Measurements from ENCODE around the gene ZNF606. TPM values are rescaled to one million over a fixed set of nuclear protein-coding genes. Genes with fewer than 3 reads are reported as not detected.
A peak's percentile ranks its signal among the peaks of the same experiment; 100 is the strongest.

ZNF606 gene
- total and polyA plus RNA-seq, 9 of the 15 experiments (the other 6 are each of a cell fraction or from before 2014, with no cell fraction given) = 0.03 to 0.98 (median 0.28) TPM

DNA sequence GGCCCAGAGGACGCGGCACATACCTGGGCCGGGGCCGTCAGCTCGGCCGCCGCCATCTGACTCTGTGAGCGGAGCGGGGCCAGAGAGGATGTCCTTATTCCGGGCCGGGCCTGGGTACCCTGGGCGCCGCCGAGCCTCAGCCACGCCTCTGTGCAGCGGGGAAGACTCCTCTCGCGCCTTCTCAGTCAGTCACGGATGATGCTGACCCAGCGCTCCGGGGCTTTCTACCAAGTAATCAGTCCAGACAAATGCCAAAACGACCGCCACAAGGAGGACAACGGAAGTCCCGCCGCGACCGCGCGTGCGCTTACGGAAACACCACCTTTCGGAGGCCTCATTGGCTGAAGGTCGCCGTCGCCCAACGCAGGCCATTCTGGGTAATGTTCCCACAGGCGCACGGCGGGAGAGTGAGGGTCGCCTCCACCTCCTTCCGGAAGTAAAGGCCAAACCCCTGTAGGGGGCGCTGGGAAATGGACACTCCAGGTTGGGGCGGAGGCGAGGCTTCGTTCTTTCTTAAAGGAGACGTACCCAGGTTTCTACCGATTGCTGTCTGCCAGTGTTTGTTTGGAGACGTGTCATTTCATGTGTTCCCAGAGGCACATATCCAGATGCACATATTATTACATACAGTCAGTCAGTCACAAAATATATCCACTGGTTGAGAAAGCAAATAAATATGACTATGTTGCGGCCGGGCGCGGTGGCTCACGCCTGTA, 55.0 kb downstream of the ZNF606 start, which contains the start of gene ZNF256:
ZNF256 (minus strand) TSS at position 288 of the 716 bp plus-strand sequence; CDS start at position 56, 232 bp downstream.
- DNase-seq (ENCODE audit: extremely low read depth in 1 of 4, low spot score in 3 of 4) = peak; percentile 18 to 29 (median 21)
- H2AFZ ChIP-seq (ENCODE audit: low read depth, low read length) = no peak within 1 kb of the TSS
- intact Hi-C loops (cut with micrococcal nuclease) (no loop called here), in situ Hi-C loops (cut with MboI) (no loop called here)
- no peaks in the 10 kb centered on the region for H3K36me3 ChIP-seq (ENCODE audit: control insufficient read depth, insufficient read depth, low read length)
- no peak within 1 kb of the TSS for H3K27ac ChIP-seq (ENCODE audit: extremely low read depth, low read depth, low read length)
- H3K9ac ChIP-seq (ENCODE audit: insufficient read depth in 1 of 2, low read depth in 2 of 2, low read length in 2 of 2) = no peak within 1 kb of the TSS
- CTCF ChIA-PET (ENCODE audit: low intra/inter-chr PET ratio) = no interaction called here
- no peaks in the 10 kb centered on the region for H3K79me2 ChIP-seq (ENCODE audit: control insufficient read depth, insufficient read depth, low read length)
- WGBS (ENCODE audit: insufficient coverage, low coverage, missing lambda C conversion rate) = 18% methylated on average over 52 of the region's 54 CpGs
- no TSS peak for BruUV-seq (replicated peaks)
- POLR2A ChIA-PET = no interaction called here
- no peaks in the 10 kb centered on the region for H4K20me1 ChIP-seq (replicated peaks; ENCODE audit: control insufficient read depth, insufficient read depth, low read length)
- no peaks in the 10 kb centered on the region for H3K27me3 ChIP-seq (ENCODE audit: control insufficient read depth in 2 of 2, insufficient read depth in 2 of 2, low read length in 2 of 2)
- no peaks in the 10 kb centered on the region for H3K4me1 ChIP-seq (replicated peaks in 1 of 2; ENCODE audit: control insufficient read depth in 2 of 2, insufficient read depth in 2 of 2, low read length in 2 of 2)
- TF ChIP-seq MAZ (CRISPR knock-in tag; conservative IDR thresholded peaks at IDR 0.05 in 1 of 2, IDR thresholded peaks at IDR 0.05 in 1 of 2) (peak in 1 of 2 experiments; percentile 21; a peak in 1 of 4 replicates), PHF21A (IDR thresholded peaks at IDR 0.05; ENCODE audit: borderline replicate concordance, low read depth) (no peak), NR2F6 (CRISPR knock-in tag; IDR thresholded peaks at IDR 0.05) (no peak), ETV1 (tag; conservative IDR thresholded peaks at IDR 0.05; ENCODE audit: low read depth) (peak; percentile 84), GABPA (tag; conservative IDR thresholded peaks at IDR 0.05; ENCODE audit: low read depth) (peak; percentile 54; the same call in 1 of the 2 replicates)
- TF ChIP-seq, protein P1, sequence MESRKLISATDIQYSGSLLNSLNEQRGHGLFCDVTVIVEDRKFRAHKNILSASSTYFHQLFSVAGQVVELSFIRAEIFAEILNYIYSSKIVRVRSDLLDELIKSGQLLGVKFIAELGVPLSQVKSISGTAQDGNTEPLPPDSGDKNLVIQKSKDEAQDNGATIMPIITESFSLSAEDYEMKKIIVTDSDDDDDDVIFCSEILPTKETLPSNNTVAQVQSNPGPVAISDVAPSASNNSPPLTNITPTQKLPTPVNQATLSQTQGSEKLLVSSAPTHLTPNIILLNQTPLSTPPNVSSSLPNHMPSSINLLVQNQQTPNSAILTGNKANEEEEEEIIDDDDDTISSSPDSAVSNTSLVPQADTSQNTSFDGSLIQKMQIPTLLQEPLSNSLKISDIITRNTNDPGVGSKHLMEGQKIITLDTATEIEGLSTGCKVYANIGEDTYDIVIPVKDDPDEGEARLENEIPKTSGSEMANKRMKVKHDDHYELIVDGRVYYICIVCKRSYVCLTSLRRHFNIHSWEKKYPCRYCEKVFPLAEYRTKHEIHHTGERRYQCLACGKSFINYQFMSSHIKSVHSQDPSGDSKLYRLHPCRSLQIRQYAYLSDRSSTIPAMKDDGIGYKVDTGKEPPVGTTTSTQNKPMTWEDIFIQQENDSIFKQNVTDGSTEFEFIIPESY (CRISPR knock-in tag; IDR thresholded peaks at IDR 0.05) = peak; percentile 50; the same call in 1 of the 2 replicates
- TF ChIP-seq, protein P2, sequence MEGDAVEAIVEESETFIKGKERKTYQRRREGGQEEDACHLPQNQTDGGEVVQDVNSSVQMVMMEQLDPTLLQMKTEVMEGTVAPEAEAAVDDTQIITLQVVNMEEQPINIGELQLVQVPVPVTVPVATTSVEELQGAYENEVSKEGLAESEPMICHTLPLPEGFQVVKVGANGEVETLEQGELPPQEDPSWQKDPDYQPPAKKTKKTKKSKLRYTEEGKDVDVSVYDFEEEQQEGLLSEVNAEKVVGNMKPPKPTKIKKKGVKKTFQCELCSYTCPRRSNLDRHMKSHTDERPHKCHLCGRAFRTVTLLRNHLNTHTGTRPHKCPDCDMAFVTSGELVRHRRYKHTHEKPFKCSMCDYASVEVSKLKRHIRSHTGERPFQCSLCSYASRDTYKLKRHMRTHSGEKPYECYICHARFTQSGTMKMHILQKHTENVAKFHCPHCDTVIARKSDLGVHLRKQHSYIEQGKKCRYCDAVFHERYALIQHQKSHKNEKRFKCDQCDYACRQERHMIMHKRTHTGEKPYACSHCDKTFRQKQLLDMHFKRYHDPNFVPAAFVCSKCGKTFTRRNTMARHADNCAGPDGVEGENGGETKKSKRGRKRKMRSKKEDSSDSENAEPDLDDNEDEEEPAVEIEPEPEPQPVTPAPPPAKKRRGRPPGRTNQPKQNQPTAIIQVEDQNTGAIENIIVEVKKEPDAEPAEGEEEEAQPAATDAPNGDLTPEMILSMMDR (IDR thresholded peaks at IDR 0.05 in 2 of 3, conservative IDR thresholded peaks at IDR 0.05 in 1 of 3; ENCODE audit: insufficient read depth in 2 of 3, low read depth in 1 of 3, low read length in 3 of 3) = 0 out of 6 replicates have a peak, but pooled peaks of 1 of the 3 experiments have one; percentile 24
- TF ChIP-seq, protein P3, sequence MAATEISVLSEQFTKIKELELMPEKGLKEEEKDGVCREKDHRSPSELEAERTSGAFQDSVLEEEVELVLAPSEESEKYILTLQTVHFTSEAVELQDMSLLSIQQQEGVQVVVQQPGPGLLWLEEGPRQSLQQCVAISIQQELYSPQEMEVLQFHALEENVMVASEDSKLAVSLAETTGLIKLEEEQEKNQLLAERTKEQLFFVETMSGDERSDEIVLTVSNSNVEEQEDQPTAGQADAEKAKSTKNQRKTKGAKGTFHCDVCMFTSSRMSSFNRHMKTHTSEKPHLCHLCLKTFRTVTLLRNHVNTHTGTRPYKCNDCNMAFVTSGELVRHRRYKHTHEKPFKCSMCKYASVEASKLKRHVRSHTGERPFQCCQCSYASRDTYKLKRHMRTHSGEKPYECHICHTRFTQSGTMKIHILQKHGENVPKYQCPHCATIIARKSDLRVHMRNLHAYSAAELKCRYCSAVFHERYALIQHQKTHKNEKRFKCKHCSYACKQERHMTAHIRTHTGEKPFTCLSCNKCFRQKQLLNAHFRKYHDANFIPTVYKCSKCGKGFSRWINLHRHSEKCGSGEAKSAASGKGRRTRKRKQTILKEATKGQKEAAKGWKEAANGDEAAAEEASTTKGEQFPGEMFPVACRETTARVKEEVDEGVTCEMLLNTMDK (IDR thresholded peaks at IDR 0.05; ENCODE audit: borderline replicate concordance, insufficient read depth, low read depth, low read length, poor library complexity, severe bottlenecking) = peak; percentile 25
- TF ChIP-seq, protein P4, sequence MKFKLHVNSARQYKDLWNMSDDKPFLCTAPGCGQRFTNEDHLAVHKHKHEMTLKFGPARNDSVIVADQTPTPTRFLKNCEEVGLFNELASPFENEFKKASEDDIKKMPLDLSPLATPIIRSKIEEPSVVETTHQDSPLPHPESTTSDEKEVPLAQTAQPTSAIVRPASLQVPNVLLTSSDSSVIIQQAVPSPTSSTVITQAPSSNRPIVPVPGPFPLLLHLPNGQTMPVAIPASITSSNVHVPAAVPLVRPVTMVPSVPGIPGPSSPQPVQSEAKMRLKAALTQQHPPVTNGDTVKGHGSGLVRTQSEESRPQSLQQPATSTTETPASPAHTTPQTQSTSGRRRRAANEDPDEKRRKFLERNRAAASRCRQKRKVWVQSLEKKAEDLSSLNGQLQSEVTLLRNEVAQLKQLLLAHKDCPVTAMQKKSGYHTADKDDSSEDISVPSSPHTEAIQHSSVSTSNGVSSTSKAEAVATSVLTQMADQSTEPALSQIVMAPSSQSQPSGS (CRISPR knock-in tag; IDR thresholded peaks at IDR 0.05) = no peak
- peak within 1 kb of the TSS; percentile 34 for H3K4me3 ChIP-seq
- H3K9me1 ChIP-seq (ENCODE audit: control insufficient read depth, insufficient read depth, low read length) = no peaks in the 10 kb centered on the region
- no peaks in the 10 kb centered on the region; the same call in 1 of the 2 replicates for H3K9me3 ChIP-seq (replicated peaks; ENCODE audit: control insufficient read depth, insufficient read depth, low read depth, low read length)
- FAIRE-seq = no peak
- ATAC-seq = peak; percentile 71
- H3K4me2 ChIP-seq (ENCODE audit: insufficient read depth, low read length) = no peak within 1 kb of the TSS
